Fibroblast of villous mesenchyme (primary cell): Measurements from ENCODE around the gene DVL2. TPM values are rescaled to one million over a fixed set of nuclear protein-coding genes. Genes with fewer than 3 reads are reported as not detected.

Experiments
- DNase-seq: peaks from one replicate; pipeline ENCODE4 v3.0.0-alpha.2; 2010; ENCODE audit warnings: low read depth
- H3K4me3 ChIP-seq: 2 replicates; pipeline ENCODE4 v1.5.1; 2011; ENCODE audit warnings: low read depth, mild to moderate bottlenecking, low read length
- total RNA-seq: library from RNA; depleted of rRNA; stranded (reverse); fragments of >200 nt; gene quantifications from 2 replicates; pipeline ENCODE4 v1.2.3, GENCODE V29; 2012
- TF ChIP-seq, protein P1 (sequence below): IDR thresholded peaks from 2 replicates; pipeline ENCODE4 v1.5.1; 2012; ENCODE audit warnings: low read depth, mild to moderate bottlenecking, low read length; ENCODE audit not compliant: insufficient read depth

Gene DVL2
- total RNA-seq, 1 donor = 105 TPM

DNA sequence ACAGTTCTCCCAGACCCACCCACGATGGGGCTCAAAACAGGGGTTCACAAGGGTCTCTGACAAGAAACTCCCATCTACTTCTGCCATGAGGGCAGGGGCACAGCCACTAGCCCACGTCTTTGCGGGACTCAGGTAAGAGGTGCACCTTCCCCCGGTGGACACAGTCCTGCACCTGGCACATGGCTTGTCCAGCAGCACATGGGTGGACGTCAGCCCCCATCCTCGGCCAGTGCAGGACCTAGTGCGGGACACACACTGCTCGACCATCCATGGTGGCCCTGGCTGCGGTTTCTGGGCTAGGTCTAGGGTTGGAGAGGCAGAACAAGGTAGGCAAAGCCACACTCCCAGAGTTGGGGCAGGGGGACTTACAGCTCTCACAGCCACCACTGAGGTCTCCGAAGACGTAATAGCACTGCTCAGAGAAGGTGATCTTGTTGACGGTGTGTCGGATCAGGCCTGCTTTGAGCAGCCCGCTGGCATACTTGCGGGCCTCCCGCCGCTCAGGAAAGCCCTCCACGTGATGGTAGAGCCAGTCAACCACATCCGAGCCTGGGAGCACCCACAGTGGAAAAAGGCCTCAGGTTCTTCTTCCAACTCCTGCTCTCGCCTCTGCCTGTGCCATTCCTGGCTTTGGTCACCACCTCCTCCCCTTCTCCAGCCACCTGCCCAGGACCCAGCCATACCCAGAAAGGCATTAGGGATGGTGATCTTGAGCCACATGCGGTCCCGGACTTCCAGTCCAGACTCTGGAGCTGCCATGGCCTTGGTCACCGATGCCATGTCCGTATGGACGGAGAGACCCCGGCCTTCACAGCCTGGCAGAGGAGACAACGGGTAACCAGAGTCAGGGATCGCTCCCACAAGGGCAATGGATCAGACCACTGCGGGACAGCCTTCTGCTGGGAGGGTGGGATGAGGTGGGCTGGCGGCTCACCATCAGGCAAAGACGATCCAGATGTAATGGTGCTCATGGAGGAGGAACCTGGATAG lies 7.3 kb downstream of the DVL2 start:
- TF ChIP-seq, protein P1, sequence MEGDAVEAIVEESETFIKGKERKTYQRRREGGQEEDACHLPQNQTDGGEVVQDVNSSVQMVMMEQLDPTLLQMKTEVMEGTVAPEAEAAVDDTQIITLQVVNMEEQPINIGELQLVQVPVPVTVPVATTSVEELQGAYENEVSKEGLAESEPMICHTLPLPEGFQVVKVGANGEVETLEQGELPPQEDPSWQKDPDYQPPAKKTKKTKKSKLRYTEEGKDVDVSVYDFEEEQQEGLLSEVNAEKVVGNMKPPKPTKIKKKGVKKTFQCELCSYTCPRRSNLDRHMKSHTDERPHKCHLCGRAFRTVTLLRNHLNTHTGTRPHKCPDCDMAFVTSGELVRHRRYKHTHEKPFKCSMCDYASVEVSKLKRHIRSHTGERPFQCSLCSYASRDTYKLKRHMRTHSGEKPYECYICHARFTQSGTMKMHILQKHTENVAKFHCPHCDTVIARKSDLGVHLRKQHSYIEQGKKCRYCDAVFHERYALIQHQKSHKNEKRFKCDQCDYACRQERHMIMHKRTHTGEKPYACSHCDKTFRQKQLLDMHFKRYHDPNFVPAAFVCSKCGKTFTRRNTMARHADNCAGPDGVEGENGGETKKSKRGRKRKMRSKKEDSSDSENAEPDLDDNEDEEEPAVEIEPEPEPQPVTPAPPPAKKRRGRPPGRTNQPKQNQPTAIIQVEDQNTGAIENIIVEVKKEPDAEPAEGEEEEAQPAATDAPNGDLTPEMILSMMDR = no peak
- no peak for DNase-seq
- H3K4me3 ChIP-seq = no peak overlapping the region

DNA sequence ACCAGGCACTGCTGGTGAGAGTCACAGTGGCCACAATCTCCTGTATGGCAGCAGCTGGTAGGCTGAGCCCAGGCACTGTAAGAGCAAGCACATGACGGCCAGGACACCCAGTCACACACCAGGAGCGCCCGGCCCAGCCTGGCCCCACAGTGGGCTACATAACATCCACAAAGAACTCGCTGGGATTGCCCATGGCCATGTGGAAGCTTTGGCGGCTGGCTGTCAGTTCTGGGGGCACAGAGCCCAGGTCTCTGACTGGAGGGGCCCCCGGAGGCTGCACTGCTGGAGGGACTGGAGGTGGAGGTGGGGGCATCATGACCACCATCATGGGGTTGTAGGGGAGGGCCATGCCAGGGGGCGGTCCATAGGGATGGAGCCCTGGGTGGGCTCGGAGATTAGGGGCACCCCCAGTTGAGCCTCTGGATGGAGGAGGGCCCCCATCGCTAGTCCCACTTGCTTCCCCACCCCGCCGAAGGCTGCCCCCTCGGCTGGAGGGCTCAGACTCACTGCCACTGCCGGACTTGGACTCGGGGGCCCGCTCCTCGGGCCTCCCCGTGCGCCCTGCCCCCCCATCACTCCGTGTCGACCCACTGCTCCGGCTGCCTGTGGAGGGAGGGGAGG lies 8.5 kb downstream of the DVL2 start:
- TF ChIP-seq, protein P1 = no peak

DNA sequence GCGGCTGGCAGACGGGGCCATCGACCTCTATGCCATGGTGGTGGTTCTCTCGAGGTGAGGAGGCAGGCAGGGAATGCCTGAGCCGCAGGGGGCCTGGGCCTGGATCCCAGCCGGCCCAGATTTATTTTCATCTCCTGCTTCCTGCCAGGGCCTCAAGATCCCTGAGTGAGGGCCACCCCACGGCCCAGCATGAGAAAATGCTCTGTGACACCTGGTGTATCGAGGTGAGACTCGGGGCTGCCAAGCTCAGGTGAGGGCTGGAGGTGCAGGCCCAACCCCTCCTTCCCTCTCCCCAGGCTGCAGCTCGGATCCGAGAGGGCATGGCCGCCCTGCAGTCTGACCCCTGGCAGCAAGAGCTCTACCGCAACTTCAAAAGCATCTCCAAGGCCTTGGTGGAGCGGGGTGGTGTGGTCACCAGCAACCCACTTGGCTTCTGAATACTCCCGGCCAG lies 9.6 kb downstream of the DVL2 start:
- H3K4me3 ChIP-seq = no peak overlapping the region
- no peak for DNase-seq
- TF ChIP-seq, protein P1 = no peak

More for the DNA sequence above, 8.5 kb downstream of the DVL2 start:
- no peak for DNase-seq
- no peak overlapping the region for H3K4me3 ChIP-seq

DNA sequence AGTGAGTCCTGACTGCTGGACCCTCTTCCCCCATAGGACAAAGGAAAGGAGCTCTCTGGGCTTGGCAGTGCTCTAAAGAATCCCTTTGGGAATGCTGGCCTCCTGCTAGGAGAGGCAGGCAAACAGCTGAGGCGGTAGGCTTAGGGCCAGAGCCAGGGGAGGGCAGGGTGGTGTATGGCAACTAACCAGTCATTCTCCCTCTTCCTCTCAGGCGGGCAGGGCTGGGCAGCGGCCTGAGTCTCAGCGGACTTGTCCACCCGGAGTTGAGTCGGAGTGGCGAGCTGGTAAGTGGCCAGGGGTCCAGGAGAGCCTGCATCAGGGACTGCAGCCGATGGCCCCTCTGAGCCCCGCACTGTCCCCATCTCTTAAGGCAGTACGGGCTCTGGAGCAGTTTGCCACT lies 10.2 kb downstream of the DVL2 start:
- no peak for DNase-seq
- TF ChIP-seq, protein P1 = no peak
- no peak overlapping the region for H3K4me3 ChIP-seq

DNA sequence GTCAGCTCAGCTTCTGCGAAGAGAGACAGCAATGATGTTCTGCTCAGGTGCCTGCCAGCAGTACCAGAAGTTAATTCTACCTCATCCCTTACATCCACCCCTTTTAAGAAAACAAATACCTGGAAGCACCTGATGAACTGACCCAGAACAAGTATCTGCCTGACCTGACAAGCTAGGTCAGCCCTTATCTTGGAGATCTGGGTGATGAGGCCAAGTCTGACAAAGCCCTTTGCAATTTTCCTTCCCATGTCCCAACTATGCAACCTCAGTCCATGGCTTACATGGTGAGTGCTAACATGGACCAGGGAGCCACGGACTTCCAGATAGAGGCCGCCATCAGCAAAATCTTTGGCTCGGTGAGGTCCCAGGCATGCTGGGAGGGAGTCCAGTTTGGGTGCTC lies 10.9 kb downstream of the DVL2 start:
- DNase-seq = no peak
- TF ChIP-seq, protein P1 = no peak
- H3K4me3 ChIP-seq = no peak overlapping the region

DNA sequence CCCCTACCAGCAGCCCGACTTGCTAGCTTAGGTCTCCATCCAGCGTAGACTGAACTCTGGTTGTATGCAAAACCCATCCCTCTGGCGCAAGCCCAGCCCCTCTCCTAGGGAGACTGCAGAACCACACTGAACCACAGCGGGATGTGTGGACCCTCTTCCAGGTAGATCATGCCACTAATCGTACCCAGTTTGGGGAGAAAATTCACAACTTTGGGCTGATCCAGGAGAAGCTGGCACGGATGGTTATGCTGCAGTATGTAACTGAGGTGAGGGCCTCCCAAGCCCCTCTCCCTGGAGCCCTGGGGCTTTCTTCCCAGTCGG lies 11.4 kb downstream of the DVL2 start:
- H3K4me3 ChIP-seq = no peak overlapping the region
- DNase-seq = no peak
- TF ChIP-seq, protein P1 = no peak
